Measurements from ENCODE around the gene ERO1B. TPM values are rescaled to one million over a fixed set of nuclear protein-coding genes. Genes with fewer than 3 reads are reported as not detected.
"Not testable (repeated sequence)": the region's sequence is repeated elsewhere in the genome, so short reads cannot be mapped to it uniquely, and the experiment has no call there.

The ERO1B gene
- 3.1 TPM for polyA plus RNA-seq (2013, experiment 1 of 2)
- polyA plus RNA-seq (2013, experiment 2 of 2) = 3.2 TPM

- peak; percentile 95 for DNase-seq
- Histone ChIP-seq H3K27me3 (ENCODE audit: control insufficient read depth in 1 of 2, insufficient read depth in 1 of 2, low read length in 2 of 2) (peaks cover 0 to 31% of the 10 kb centered on the region in 2 experiments), H2BK5ac (ENCODE audit: low read depth, low read length, poor library complexity, severe bottlenecking) (no peak within 1 kb of the TSS), H3K23ac (ENCODE audit: low read length in 2 of 2) (no peak within 1 kb of the TSS), H3K36me3 (ENCODE audit: control insufficient read depth in 1 of 2, insufficient read depth in 2 of 2, low read depth in 1 of 2, low read length in 2 of 2) (no peaks in the 10 kb centered on the region), H3K4me2 (ENCODE audit: low read length, poor library complexity, severe bottlenecking) (peak within 1 kb of the TSS; percentile 85), H3K4ac (ENCODE audit: low read depth in 1 of 2, low read length in 2 of 2) (no peak within 1 kb of the TSS), H3K14ac (ENCODE audit: low read length in 2 of 2) (no peak within 1 kb of the TSS), H2BK12ac (ENCODE audit: low read length in 2 of 2) (peak within 1 kb of the TSS in 1 of 2 experiments; percentile 55), H2BK120ac (ENCODE audit: low read depth, low read length) (no peak within 1 kb of the TSS), H3K18ac (ENCODE audit: low read depth in 1 of 2, low read length in 2 of 2) (peak within 1 kb of the TSS in 1 of 2 experiments; percentile 24), H2BK15ac (ENCODE audit: low read depth, poor library complexity, severe bottlenecking) (no peak within 1 kb of the TSS), H4K8ac (ENCODE audit: low read length) (no peak within 1 kb of the TSS), H3K79me1 (replicated peaks; ENCODE audit: low read length, poor library complexity, severe bottlenecking) (peaks cover 13% of the 10 kb centered on the region), H2AK5ac (ENCODE audit: low read length, severe bottlenecking) (no peak within 1 kb of the TSS), H4K91ac (ENCODE audit: low read length) (no peak within 1 kb of the TSS), H3K9me3 (ENCODE audit: control insufficient read depth, low read length) (no peaks in the 10 kb centered on the region), H3K4me3 (ENCODE audit: insufficient read depth in 1 of 2, low read depth in 1 of 2, low read length in 2 of 2) (peak within 1 kb of the TSS; percentile 90), H3K27ac (ENCODE audit: low read length, poor library complexity, severe bottlenecking) (no peak within 1 kb of the TSS), H3K9ac (ENCODE audit: low read length) (peak within 1 kb of the TSS; percentile 87), H2AFZ (ENCODE audit: low read depth, low read length) (peak within 1 kb of the TSS; percentile 86), H3K4me1 (ENCODE audit: control insufficient read depth, insufficient read depth, low read depth, low read length) (peaks cover 3% of the 10 kb centered on the region)
- WGBS = 1% methylated on average over 80 of the region's 81 CpGs
Measured at GRCh38 chr1:236281654-236282424, at the start of gene ERO1B. Gene ERO1B, minus strand, starts transcription at chr1:236281958. Its CDS starts 175 bp downstream, at chr1:236281783.

- not testable (repeated sequence) for H2BK120ac ChIP-seq (ENCODE audit: low read depth, low read length); H2AFZ ChIP-seq (ENCODE audit: low read depth, low read length); H3K27me3 ChIP-seq (ENCODE audit: control insufficient read depth in 1 of 2, insufficient read depth in 1 of 2, low read length in 2 of 2); H3K4me1 ChIP-seq (ENCODE audit: control insufficient read depth, insufficient read depth, low read depth, low read length); H3K4ac ChIP-seq (ENCODE audit: low read depth in 1 of 2, low read length in 2 of 2); H3K36me3 ChIP-seq (ENCODE audit: control insufficient read depth in 1 of 2, insufficient read depth in 2 of 2, low read depth in 1 of 2, low read length in 2 of 2); H3K27ac ChIP-seq (ENCODE audit: low read length, poor library complexity, severe bottlenecking); H3K4me2 ChIP-seq (ENCODE audit: low read length, poor library complexity, severe bottlenecking); DNase-seq; H3K14ac ChIP-seq (ENCODE audit: low read length in 2 of 2); H2BK12ac ChIP-seq (ENCODE audit: low read length in 2 of 2); H2BK15ac ChIP-seq (ENCODE audit: low read depth, poor library complexity, severe bottlenecking); H3K9me3 ChIP-seq (ENCODE audit: control insufficient read depth, low read length); H4K8ac ChIP-seq (ENCODE audit: low read length); H4K91ac ChIP-seq (ENCODE audit: low read length); H3K9ac ChIP-seq (ENCODE audit: low read length); H3K18ac ChIP-seq (ENCODE audit: low read depth in 1 of 2, low read length in 2 of 2); H2AK5ac ChIP-seq (ENCODE audit: low read length, severe bottlenecking); H3K79me1 ChIP-seq (replicated peaks; ENCODE audit: low read length, poor library complexity, severe bottlenecking); H2BK5ac ChIP-seq (ENCODE audit: low read depth, low read length, poor library complexity, severe bottlenecking); H3K4me3 ChIP-seq (ENCODE audit: insufficient read depth in 1 of 2, low read depth in 1 of 2, low read length in 2 of 2); H3K23ac ChIP-seq (ENCODE audit: low read length in 2 of 2)
- 95% methylated on average over 3 of the region's 3 CpGs for WGBS
Measured at GRCh38 chr1:236331412-236331811, 49.7 kb upstream of the ERO1B start.

- WGBS = no CpG with 5 or more reads among the region's 1 CpG
- Histone ChIP-seq H4K91ac (ENCODE audit: low read length) (no peak overlapping the region), H3K14ac (ENCODE audit: low read length in 2 of 2) (no peak overlapping the region), H3K23ac (ENCODE audit: low read length in 2 of 2) (no peak overlapping the region), H3K4me3 (ENCODE audit: insufficient read depth in 1 of 2, low read depth in 1 of 2, low read length in 2 of 2) (no peak overlapping the region), H3K4ac (ENCODE audit: low read depth in 1 of 2, low read length in 2 of 2) (no peak overlapping the region), H3K27ac (ENCODE audit: low read length, poor library complexity, severe bottlenecking) (no peak overlapping the region), H3K36me3 (ENCODE audit: control insufficient read depth in 1 of 2, insufficient read depth in 2 of 2, low read depth in 1 of 2, low read length in 2 of 2) (no peaks in the 10 kb centered on the region), H2BK12ac (ENCODE audit: low read length in 2 of 2) (no peak overlapping the region), H2AK5ac (ENCODE audit: low read length, severe bottlenecking) (no peak overlapping the region), H3K4me1 (ENCODE audit: control insufficient read depth, insufficient read depth, low read depth, low read length) (no peaks in the 10 kb centered on the region), H2BK120ac (ENCODE audit: low read depth, low read length) (no peak overlapping the region), H4K8ac (ENCODE audit: low read length) (no peak overlapping the region), H3K9ac (ENCODE audit: low read length) (no peak overlapping the region), H2BK15ac (ENCODE audit: low read depth, poor library complexity, severe bottlenecking) (no peak overlapping the region), H3K9me3 (ENCODE audit: control insufficient read depth, low read length) (peaks cover 20% of the 10 kb centered on the region), H3K79me1 (replicated peaks; ENCODE audit: low read length, poor library complexity, severe bottlenecking) (no peaks in the 10 kb centered on the region), H2BK5ac (ENCODE audit: low read depth, low read length, poor library complexity, severe bottlenecking) (no peak overlapping the region), H2AFZ (ENCODE audit: low read depth, low read length) (no peak overlapping the region), H3K4me2 (ENCODE audit: low read length, poor library complexity, severe bottlenecking) (no peak overlapping the region), H3K18ac (ENCODE audit: low read depth in 1 of 2, low read length in 2 of 2) (no peak overlapping the region), H3K27me3 (ENCODE audit: control insufficient read depth in 1 of 2, insufficient read depth in 1 of 2, low read length in 2 of 2) (no peaks in the 10 kb centered on the region)
- DNase-seq = no peak
Measured at GRCh38 chr1:236326432-236326831, 44.7 kb upstream of the ERO1B start.

- H3K23ac ChIP-seq (ENCODE audit: low read length in 2 of 2) = no peak overlapping the region
- no peaks in the 10 kb centered on the region for H3K36me3 ChIP-seq (ENCODE audit: control insufficient read depth in 1 of 2, insufficient read depth in 2 of 2, low read depth in 1 of 2, low read length in 2 of 2)
- no peak overlapping the region for H2BK120ac ChIP-seq (ENCODE audit: low read depth, low read length)
- no peak overlapping the region for H3K4me3 ChIP-seq (ENCODE audit: insufficient read depth in 1 of 2, low read depth in 1 of 2, low read length in 2 of 2)
- H4K91ac ChIP-seq (ENCODE audit: low read length) = no peak overlapping the region
- no peak overlapping the region for H2BK12ac ChIP-seq (ENCODE audit: low read length in 2 of 2)
- H2BK15ac ChIP-seq (ENCODE audit: low read depth, poor library complexity, severe bottlenecking) = no peak overlapping the region
- H3K9me3 ChIP-seq (ENCODE audit: control insufficient read depth, low read length) = peaks cover 28% of the 10 kb centered on the region
- H3K14ac ChIP-seq (ENCODE audit: low read length in 2 of 2) = no peak overlapping the region
- H3K4me1 ChIP-seq (ENCODE audit: control insufficient read depth, insufficient read depth, low read depth, low read length) = no peaks in the 10 kb centered on the region
- H3K4ac ChIP-seq (ENCODE audit: low read depth in 1 of 2, low read length in 2 of 2) = no peak overlapping the region
- DNase-seq = no peak
- no peak overlapping the region for H3K18ac ChIP-seq (ENCODE audit: low read depth in 1 of 2, low read length in 2 of 2)
- no peak overlapping the region for H3K4me2 ChIP-seq (ENCODE audit: low read length, poor library complexity, severe bottlenecking)
- H2AK5ac ChIP-seq (ENCODE audit: low read length, severe bottlenecking) = no peak overlapping the region
- WGBS = 92% methylated on average over 2 of the region's 2 CpGs
- H3K27me3 ChIP-seq (ENCODE audit: control insufficient read depth in 1 of 2, insufficient read depth in 1 of 2, low read length in 2 of 2) = no peaks in the 10 kb centered on the region
- no peak overlapping the region for H4K8ac ChIP-seq (ENCODE audit: low read length)
- no peaks in the 10 kb centered on the region for H3K79me1 ChIP-seq (replicated peaks; ENCODE audit: low read length, poor library complexity, severe bottlenecking)
- no peak overlapping the region for H3K9ac ChIP-seq (ENCODE audit: low read length)
- no peak overlapping the region for H2AFZ ChIP-seq (ENCODE audit: low read depth, low read length)
- no peak overlapping the region for H2BK5ac ChIP-seq (ENCODE audit: low read depth, low read length, poor library complexity, severe bottlenecking)
- H3K27ac ChIP-seq (ENCODE audit: low read length, poor library complexity, severe bottlenecking) = no peak overlapping the region
Measured at GRCh38 chr1:236325567-236325966, 43.8 kb upstream of the ERO1B start.

All from mesenchymal stem cell (in vitro differentiated cells and primary cell).